ENCODE data around the gene SHQ1.
"Not testable (repeated sequence)": the region's sequence is repeated elsewhere in the genome, so short reads cannot be mapped to it uniquely, and the experiment has no call there.

Gene SHQ1

DNA sequence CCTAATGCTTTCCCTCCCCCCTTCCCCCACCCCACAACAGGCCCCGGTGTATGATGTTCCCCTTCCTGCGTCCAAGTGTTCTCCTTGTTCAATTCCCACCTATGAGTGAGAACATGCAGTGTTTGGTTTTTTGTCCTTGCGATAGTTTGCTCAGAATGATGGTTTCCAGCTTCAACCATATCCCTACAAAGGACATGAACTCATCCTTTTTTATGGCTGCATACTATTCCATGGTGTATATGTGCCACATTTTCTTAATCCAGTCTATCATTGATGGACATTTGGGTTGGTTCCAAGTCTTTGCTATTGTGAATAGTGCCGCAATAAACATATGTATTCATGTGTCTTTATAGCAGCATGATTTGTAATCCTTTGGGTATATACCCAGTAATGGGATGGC, 137.8 kb downstream of the SHQ1 start:
- DNase-seq = not testable (repeated sequence)

DNA sequence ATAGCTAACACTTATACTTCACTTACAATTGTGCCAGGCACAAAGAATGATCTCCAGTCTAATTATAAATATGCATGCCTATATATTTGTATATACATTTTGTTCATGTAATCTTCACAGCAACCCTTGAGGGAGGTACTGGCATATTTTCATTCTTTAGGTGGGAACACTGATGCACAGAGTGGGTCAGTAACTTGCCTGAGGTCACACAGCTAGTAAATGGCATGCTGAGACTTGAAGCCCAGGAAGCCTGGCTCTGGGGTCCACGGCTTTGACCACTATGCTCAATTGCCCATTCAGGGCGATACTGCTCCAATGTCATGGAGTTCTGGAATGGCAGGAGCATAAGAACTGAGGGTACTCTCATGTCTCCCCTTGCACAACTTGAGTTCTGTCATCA, 139.8 kb downstream of the SHQ1 start:
- DNase-seq = no peak

DNA sequence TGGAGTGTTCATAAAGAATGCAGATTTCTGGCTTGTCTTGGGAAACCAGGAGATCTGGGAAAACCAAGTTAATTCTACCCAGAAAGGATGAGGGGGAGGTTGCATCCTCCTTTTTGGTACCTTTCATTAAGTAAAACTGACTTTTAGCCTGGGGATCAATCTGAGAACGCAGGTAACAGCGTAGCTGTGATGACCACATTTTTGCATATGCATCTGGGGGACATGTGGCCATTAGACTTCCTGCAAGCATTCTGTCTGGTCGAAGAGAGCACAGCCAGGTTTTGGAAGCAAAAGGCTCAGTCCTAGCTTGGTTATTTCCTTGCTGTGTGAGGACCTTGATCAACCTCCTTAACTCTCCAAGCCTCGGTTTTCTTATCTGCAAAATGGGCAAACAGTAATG, 145.2 kb downstream of the SHQ1 start:
- DNase-seq = no peak

DNA sequence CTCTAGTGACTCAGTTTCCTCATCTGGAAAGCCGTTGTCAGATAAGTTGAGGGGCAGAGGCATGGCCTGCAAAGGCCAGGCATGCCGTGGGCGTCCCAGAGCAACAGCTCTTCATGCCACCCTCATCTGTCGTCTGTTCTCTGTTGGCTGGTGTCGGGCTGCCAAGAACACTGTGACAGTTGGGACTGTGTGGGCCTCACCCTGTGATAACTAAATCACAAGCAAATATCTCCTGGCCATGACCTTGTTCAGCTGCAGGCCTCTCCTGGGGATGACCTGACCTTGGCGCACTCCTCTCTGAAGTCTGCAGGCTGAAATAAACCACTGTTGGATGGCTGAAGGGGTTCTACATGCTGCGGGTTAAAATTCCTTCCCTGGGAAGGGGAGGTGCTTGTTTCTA, 145.9 kb downstream of the SHQ1 start:
- no peak for DNase-seq

- no peak for DNase-seq
These were observed 148.1 kb downstream of the SHQ1 start for GRCh38 chr3:72700106-72700505.

DNA sequence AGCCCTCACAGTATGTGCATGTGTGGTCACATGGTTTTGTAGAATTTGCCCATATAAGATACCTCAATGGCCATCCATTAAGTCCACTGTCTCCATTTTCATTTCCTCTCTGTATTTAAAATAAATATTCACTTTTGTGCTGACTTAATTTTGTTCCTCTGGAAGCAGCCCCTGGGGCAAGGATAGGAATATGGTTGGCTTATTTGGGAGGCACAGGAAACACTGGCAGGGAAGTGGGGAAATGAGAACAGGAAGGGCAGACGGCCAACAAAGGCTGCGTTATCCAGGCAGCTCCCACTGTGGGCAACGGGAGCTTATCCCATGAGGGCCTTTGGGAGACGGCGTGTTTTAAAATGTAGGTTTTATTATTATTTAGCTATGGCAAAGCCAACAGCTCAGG, 148.6 kb downstream of the SHQ1 start:
- DNase-seq = no peak
